ENCODE data around the gene CELSR1. TPM values are rescaled to one million over a fixed set of nuclear protein-coding genes. Genes with fewer than 3 reads are reported as not detected.

CELSR1 gene
- total RNA-seq, 3 donors from 2014 or later, result 1.9 to 4.2 (median 2.5) TPM

DNA sequence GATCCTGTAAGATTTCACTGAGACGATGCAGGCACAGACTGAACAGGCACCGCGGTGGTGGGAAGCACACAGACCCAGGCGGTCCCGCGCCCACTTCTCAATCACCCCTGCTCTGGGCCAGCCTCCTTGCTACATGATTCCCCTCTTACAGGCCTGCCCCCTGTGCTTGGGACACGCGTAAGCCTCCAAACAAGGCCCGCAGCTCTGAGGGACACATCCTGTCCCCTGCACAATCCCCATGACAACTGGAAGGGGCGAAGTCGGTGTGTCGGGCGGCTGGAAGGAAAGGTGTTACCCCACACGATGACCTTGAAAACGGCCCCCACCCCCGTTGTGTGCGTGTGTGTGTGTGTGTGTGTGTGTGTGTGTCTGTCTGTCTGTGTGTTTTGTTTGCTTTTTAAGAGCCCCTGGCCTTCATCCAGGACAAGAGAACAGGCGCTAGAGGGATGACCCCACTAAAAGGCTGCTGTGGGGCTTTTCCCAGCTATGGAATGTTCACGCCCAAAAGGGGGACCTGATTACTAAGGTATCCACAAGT is 13.1 kb downstream of the CELSR1 start:
- DNase-seq (no peak), ATAC-seq (no peak)
- H3K36me3 ChIP-seq (ENCODE audit: low read depth), result no peaks in the 10 kb centered on the region
- no peaks in the 10 kb centered on the region for H3K9me3 ChIP-seq
- no peak overlapping the region for H3K4me3 ChIP-seq
- TF ChIP-seq, protein P1, sequence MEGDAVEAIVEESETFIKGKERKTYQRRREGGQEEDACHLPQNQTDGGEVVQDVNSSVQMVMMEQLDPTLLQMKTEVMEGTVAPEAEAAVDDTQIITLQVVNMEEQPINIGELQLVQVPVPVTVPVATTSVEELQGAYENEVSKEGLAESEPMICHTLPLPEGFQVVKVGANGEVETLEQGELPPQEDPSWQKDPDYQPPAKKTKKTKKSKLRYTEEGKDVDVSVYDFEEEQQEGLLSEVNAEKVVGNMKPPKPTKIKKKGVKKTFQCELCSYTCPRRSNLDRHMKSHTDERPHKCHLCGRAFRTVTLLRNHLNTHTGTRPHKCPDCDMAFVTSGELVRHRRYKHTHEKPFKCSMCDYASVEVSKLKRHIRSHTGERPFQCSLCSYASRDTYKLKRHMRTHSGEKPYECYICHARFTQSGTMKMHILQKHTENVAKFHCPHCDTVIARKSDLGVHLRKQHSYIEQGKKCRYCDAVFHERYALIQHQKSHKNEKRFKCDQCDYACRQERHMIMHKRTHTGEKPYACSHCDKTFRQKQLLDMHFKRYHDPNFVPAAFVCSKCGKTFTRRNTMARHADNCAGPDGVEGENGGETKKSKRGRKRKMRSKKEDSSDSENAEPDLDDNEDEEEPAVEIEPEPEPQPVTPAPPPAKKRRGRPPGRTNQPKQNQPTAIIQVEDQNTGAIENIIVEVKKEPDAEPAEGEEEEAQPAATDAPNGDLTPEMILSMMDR (IDR thresholded peaks at IDR 0.05), result no peak
- H3K4me1 ChIP-seq (ENCODE audit: low read depth), result peaks cover 5% of the 10 kb centered on the region
- intact Hi-C loops (cut with DNase I, micrococcal nuclease), result no loop called here

DNA sequence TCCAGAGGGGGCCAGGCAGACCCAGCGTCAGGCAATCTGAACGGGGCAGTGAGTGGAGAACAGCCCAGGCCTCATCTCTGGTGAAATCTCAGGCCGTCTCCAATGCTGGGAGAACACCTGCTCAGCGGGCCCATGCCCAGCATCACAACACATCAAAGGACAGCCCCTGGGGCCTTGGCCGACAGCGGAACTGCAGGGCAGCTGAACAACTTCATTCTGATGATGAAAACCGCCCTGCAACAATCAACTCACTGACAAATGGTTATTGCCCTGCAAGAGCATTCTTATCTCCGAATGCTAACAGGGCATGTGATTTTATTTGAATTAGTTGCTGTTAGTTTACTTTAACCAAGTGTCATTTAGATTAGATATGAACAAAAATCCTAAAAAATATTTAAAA is 14.6 kb downstream of the CELSR1 start:
- TF ChIP-seq, protein P1 (IDR thresholded peaks at IDR 0.05), result no peak
- peak; percentile 65 for ATAC-seq

DNA sequence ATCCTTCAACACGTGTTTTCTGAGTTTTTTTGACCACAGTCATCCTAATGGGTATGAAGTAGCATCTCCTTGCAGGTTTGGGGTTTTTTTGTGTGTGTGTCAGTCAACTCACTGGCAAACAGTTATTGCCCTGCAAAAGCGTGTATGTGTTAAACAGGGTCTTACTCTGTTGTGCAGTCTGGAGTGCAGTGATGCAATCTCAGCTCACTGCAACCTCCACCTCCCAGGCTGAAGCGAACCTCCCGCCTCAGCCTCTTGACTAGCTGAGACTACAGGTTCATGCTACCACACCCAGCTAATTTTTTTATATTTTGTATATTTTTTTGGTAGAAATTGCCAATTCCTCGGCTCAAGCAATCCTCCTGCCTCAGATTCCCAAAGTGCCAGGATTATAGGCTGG is 15.4 kb downstream of the CELSR1 start:
- DNase-seq (no peak), ATAC-seq (no peak)
- intact Hi-C loops (cut with DNase I, micrococcal nuclease), result no loop called here
- TF ChIP-seq, protein P1 (IDR thresholded peaks at IDR 0.05), result no peak
- Histone ChIP-seq H3K9me3 (no peaks in the 10 kb centered on the region), H3K4me3 (no peak overlapping the region), H3K4me1 (ENCODE audit: low read depth) (peaks cover 5% of the 10 kb centered on the region), H3K36me3 (ENCODE audit: low read depth) (no peaks in the 10 kb centered on the region)

More for the DNA sequence above, 14.6 kb downstream of the CELSR1 start:
- H3K4me3 ChIP-seq, result no peak overlapping the region
- H3K9me3 ChIP-seq, result no peaks in the 10 kb centered on the region
- no peak for DNase-seq
- intact Hi-C loops (cut with DNase I, micrococcal nuclease), result no loop called here
- H3K36me3 ChIP-seq (ENCODE audit: low read depth), result no peaks in the 10 kb centered on the region
- peaks cover 5% of the 10 kb centered on the region for H3K4me1 ChIP-seq (ENCODE audit: low read depth)

DNA sequence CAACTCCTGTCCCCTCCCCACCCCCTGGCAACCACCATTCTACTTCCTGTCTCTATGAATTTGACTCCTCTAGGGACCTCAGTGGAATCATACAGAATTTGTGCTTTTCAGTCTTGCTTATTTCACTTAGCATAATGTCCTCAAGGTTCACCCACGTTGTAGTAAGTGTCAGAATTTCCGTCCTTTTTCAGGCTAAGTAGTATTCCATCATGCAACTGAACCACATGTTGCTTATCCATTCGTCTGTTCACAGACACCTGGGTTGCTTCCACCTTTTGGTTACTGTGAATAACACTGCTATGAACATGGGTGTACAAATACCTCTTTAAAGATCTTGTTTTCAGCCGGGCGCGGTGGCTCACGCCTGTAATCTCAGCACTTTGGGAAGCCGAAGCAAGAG is 16.5 kb downstream of the CELSR1 start:
- ATAC-seq, result no peak
- intact Hi-C loops (cut with DNase I, micrococcal nuclease), result no loop called here

DNA sequence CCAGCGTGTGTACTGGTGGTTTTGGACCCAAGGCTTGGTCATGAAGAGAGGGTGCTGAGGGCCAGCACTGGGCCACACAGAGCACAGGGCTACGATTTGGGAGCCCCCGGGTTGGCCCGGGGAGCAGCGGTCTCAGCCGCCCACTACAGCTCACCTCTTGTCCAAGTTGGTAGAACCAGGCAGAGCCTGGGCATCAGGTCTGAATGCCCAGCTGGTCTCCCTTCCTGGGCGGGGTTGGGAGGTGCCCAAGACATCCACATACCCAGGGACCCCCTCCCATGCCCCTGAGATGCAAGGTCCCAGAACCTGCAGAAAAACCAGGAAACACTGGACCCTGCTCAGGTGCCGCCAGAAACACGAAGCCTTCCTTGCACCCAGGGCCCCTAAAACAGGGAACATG is 18.0 kb downstream of the CELSR1 start:
- no peak overlapping the region for H3K4me3 ChIP-seq
- intact Hi-C loops (cut with DNase I, micrococcal nuclease), result no loop called here
- TF ChIP-seq, protein P1 (IDR thresholded peaks at IDR 0.05), result no peak
- no peaks in the 10 kb centered on the region for H3K36me3 ChIP-seq (ENCODE audit: low read depth)
- no peaks in the 10 kb centered on the region for H3K4me1 ChIP-seq (ENCODE audit: low read depth)
- no peaks in the 10 kb centered on the region for H3K9me3 ChIP-seq
- no peak for ATAC-seq
- DNase-seq, result no peak

More for the DNA sequence above, 16.5 kb downstream of the CELSR1 start:
- DNase-seq, result no peak
- no peaks in the 10 kb centered on the region for H3K36me3 ChIP-seq (ENCODE audit: low read depth)
- peaks cover 4% of the 10 kb centered on the region for H3K4me1 ChIP-seq (ENCODE audit: low read depth)
- no peaks in the 10 kb centered on the region for H3K9me3 ChIP-seq
- TF ChIP-seq, protein P1 (IDR thresholded peaks at IDR 0.05), result no peak
- no peak overlapping the region for H3K4me3 ChIP-seq
